GM12878 (cell line): Measurements from ENCODE around the gene YARS2. TPM values are rescaled to one million over a fixed set of nuclear protein-coding genes. Genes with fewer than 3 reads are reported as not detected.

Experiments used
- ATAC-seq: fragments of 200-7000 bp; cut with Tn5 transposase; 3 replicates; pipeline ENCODE4 v1.9.1; 2020; ENCODE audit warnings: mild to moderate bottlenecking, moderate library complexity
- BruUV-seq: library from RNA; stranded (reverse); fragments of 400-500 nt; replicated peaks from 2 replicates; lab custom pipeline; 2021; lab: Mats Ljungman, UMichigan
- CTCF ChIA-PET: fragments of 300-600 bp; sonication (Branson Sonifier 250); formaldehyde crosslinking; extraction: SDS; loops from one replicate; lab custom pipeline; 2021; ENCODE audit warnings: inconsistent platforms; lab: Yijun Ruan, JAX
- POLR2A ChIA-PET: fragments of 350-600 bp; formaldehyde crosslinking; extraction: SDS; loops from one replicate; lab custom pipeline; 2021; ENCODE audit warnings: inconsistent platforms; lab: Charles Lee
- RAD21 ChIA-PET: fragments of 300-600 bp; sonication (Branson Sonifier 250); formaldehyde crosslinking; loops from one replicate; lab custom pipeline; 2023; ENCODE audit warnings: antibody characterized with exemption; ENCODE audit not compliant: unreplicated experiment; lab: Charles Lee
- SMC1A ChIA-PET: fragments of 300-600 bp; sonication (Branson Sonifier 250); formaldehyde crosslinking; loops from one replicate; lab custom pipeline; 2023; ENCODE audit not compliant: unreplicated experiment, uncharacterized antibody; lab: Charles Lee
- DNase-seq: peaks from one replicate; pipeline ENCODE4 v3.0.0-alpha.2; 2011; ENCODE audit warnings: low read depth, low spot score
- FAIRE-seq: peaks from 3 replicates; lab custom pipeline; 2011; peaks lifted over from hg19 to GRCh38; lab: Jason Lieb, UNC
- H2AFZ ChIP-seq: 2 replicates; pipeline ENCODE4 v1.6.0; 2011; ENCODE audit warnings: low read depth, low read length, control low read depth; ENCODE audit not compliant: control insufficient read depth
- H3K27ac ChIP-seq: 2 replicates; pipeline ENCODE4 v1.5.1; 2011; ENCODE audit warnings: control low read depth; ENCODE audit not compliant: control insufficient read depth, insufficient read depth
- H3K27me3 ChIP-seq, 2 experiments: replicated peaks in 1 of 2; 2 replicates each; pipeline versions ENCODE4 v1.6.0 to v1.6.1; 2011; ENCODE audit warnings: low read length in 1 of 2; ENCODE audit not compliant: control insufficient read depth in 2 of 2, insufficient read depth in 2 of 2
- H3K36me3 ChIP-seq, 2 experiments: 2 replicates each; pipeline ENCODE4 v1.5.1; 2011; ENCODE audit warnings: low read length in 1 of 2; ENCODE audit not compliant: control insufficient read depth in 2 of 2, insufficient read depth in 2 of 2
- H3K4me1 ChIP-seq: 2 replicates; pipeline ENCODE4 v1.6.1; 2011; ENCODE audit warnings: mild to moderate bottlenecking, low read length, moderate library complexity, mixed read lengths; ENCODE audit not compliant: control insufficient read depth, insufficient read depth
- H3K4me2 ChIP-seq: 2 replicates; pipeline ENCODE4 v1.6.0; 2011; ENCODE audit warnings: control low read depth; ENCODE audit not compliant: control insufficient read depth, insufficient read depth
- H3K4me3 ChIP-seq: fragments of 200-600 bp; sonication (generic); 2 replicates; pipeline ENCODE4 v1.5.1; 2016
- H3K79me2 ChIP-seq: 2 replicates; pipeline ENCODE4 v1.6.0; 2011; ENCODE audit warnings: low read length; ENCODE audit not compliant: control insufficient read depth, insufficient read depth
- H3K9ac ChIP-seq: 2 replicates; pipeline ENCODE4 v1.8.0; 2011; ENCODE audit warnings: low read length, control low read depth, mixed read lengths; ENCODE audit not compliant: control insufficient read depth, insufficient read depth
- H3K9me3 ChIP-seq: replicated peaks from 3 replicates; pipeline ENCODE4 v1.5.1; 2011; ENCODE audit warnings: mild to moderate bottlenecking, low read length; ENCODE audit not compliant: control insufficient read depth, insufficient read depth
- H4K20me1 ChIP-seq: 2 replicates; pipeline ENCODE4 v1.6.0; 2011; ENCODE audit not compliant: control insufficient read depth, insufficient read depth
- ATF7 ChIP-seq: fragments of 450-650 bp; IDR thresholded peaks from 2 replicates; pipeline ENCODE4 v1.6.1; 2016; ENCODE audit warnings: low read depth, mild to moderate bottlenecking
- HDAC6 ChIP-seq: fragments of 200-600 bp; sonication (generic); IDR thresholded peaks from one replicate; pipeline ENCODE4 v1.8.0; 2017; ENCODE audit warnings: antibody characterized with exemption; ENCODE audit not compliant: unreplicated experiment
- IKZF2 ChIP-seq, 2 experiments: fragments of 450-650 bp; IDR thresholded peaks; 2 replicates each; pipeline ENCODE4 v1.6.1; 2017; ENCODE audit warnings: mild to moderate bottlenecking in 2 of 2, moderate library complexity in 2 of 2
- JUNB ChIP-seq: IDR thresholded peaks from 2 replicates; pipeline ENCODE4 v1.6.1; 2016; ENCODE audit warnings: antibody characterized with exemption, mild to moderate bottlenecking
- MXI1 ChIP-seq: fragments of 150-350 bp; IDR thresholded peaks from 2 replicates; pipeline ENCODE4 v1.6.1; 2011; ENCODE audit warnings: low read depth, mild to moderate bottlenecking, inconsistent platforms, low read length, improper control_type of control experiment
- RBBP5 ChIP-seq: fragments of 200-600 bp; sonication (generic); conservative IDR thresholded peaks from 2 replicates; pipeline ENCODE4 v1.6.1; 2016
- WGBS: methylation state at CpG from one replicate; pipeline ENCODE4 v1.1.6; 2016; ENCODE audit warnings: low lambda C conversion rate; ENCODE audit not compliant: insufficient replicate concordance, insufficient coverage; ENCODE audit errors: missing lambda C conversion rate; 5-methylcytosine and 5-hydroxymethylcytosine counted together
- in situ Hi-C: fragments of 300-500 bp; cut with MboI; formaldehyde crosslinking; loops from 9 replicates; pipeline ENCODE4 v1.14.3; 2018; ENCODE audit warnings: mixed read lengths
- intact Hi-C: fragments of 100-400 bp; cut with micrococcal nuclease; formaldehyde crosslinking; loops from one replicate; pipeline ENCODE4 v1.14.2; 2022; ENCODE audit not compliant: unreplicated experiment
- polyA plus RNA-seq, 11 experiments: library from polyadenylated mRNA; depleted of rRNA in 4 of 11; unstranded in 6 of 11; stranded (reverse) in 5 of 11; fragments of >200 nt; fragmentation: Nextera tagmentation in 4 of 11; fragmentation: Illumina TruSeq in 1 of 11; extraction: Ambion mirVana in 4 of 11; extraction: Trizol in 1 of 11; gene quantifications; 1 replicate in 1 of 11; 2 replicates in 10 of 11; pipeline versions ENCODE4 v1.2.1 to v1.2.3, GENCODE V29; 2011 to 2016; ENCODE audit warnings: inconsistent platforms in 2 of 11, missing spikeins in 2 of 11, low read depth in 1 of 11
- total RNA-seq, 4 experiments: library from RNA; depleted of rRNA in 3 of 4; stranded (reverse); fragments of >200 nt in 3 of 4; fragmentation: Illumina TruSeq in 1 of 4; extraction: Trizol in 1 of 4; gene quantifications; 2 replicates each; pipeline versions ENCODE4 v1.2.1 to v1.2.3, GENCODE V29; 2013 to 2021
- TF ChIP-seq, protein P1 (sequence below): IDR thresholded peaks from 2 replicates; pipeline ENCODE4 v1.6.1; 2011; ENCODE audit warnings: low read depth, mild to moderate bottlenecking, low read length, moderate library complexity, borderline replicate concordance; ENCODE audit errors: extremely low read depth

The YARS2 gene
- total and polyA plus RNA-seq, 10 of the 15 experiments (the other 5 are each of a cell fraction or from before 2014, with no cell fraction given), result 13.4 to 46.7 (median 29.6) TPM

DNA sequence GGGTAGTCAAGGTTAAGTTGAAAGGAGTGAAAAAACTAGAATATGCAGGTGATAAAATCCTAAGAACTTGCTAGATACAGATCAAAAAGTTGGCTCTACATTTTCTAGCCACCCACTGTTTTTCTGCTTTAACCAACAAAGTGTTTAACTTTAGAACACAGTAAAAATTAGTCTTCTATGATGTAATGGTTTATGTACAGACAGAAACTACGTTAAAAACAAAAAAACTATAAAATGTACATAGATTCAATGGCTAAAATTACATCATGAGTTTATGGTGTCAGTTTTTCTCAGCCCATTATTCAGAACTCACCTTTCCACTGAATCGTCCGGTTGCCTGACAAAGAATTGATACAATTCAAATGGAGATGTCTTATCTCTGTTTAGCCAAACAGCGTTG lies 2.1 kb downstream of the YARS2 start:
- H3K36me3 ChIP-seq, result peaks cover 1 to 4% of the 10 kb centered on the region in 2 experiments
- POLR2A ChIA-PET, result no interaction called here
- no TSS peak for BruUV-seq
- peaks cover 22% of the 10 kb centered on the region for H3K79me2 ChIP-seq
- SMC1A ChIA-PET, result interaction anchor here (0.7 to 3.2 kb wide), 6 partner anchors 73 to 303 kb away, joined by 3 to 67 read pairs (median 12); no protein-coding TSS in a partner anchor
- no peak for DNase-seq
- no peak overlapping the region for H2AFZ ChIP-seq
- no peaks in the 10 kb centered on the region for H3K27me3 ChIP-seq
- no peaks in the 10 kb centered on the region for H3K9me3 ChIP-seq
- no peak for ATAC-seq
- peak overlapping the region; percentile 93; the same call in 1 of the 2 replicates for H3K9ac ChIP-seq
- CTCF ChIA-PET, result interaction anchor here (1.1 to 5.0 kb wide), 7 partner anchors 8 to 1268 kb away, joined by 3 to 110 read pairs (median 26); partner anchors contain the start of gene ALG10
- H3K4me1 ChIP-seq, result no peaks in the 10 kb centered on the region
- intact Hi-C loops, result loop anchor here (2.0 to 10.0 kb wide), 2 partner anchors 389 to 1101 kb away; no protein-coding TSS in a partner anchor
- RAD21 ChIA-PET, result interaction anchor here (1.2 to 4.8 kb wide), 4 partner anchors 290 to 1268 kb away, joined by 3 to 82 read pairs (median 66); partner anchors contain the start of gene ALG10
- H4K20me1 ChIP-seq, result no peaks in the 10 kb centered on the region
- no peak for FAIRE-seq
- 98% methylated on average over 4 of the region's 4 CpGs for WGBS
- in situ Hi-C loops, result loop anchor here (5.0 to 25.0 kb wide), 4 partner anchors 296 to 1609 kb away; no protein-coding TSS in a partner anchor
- TF ChIP-seq ATF7, result peak; percentile 38; the same call in 1 of the 2 replicates
- TF ChIP-seq IKZF2 (IDR thresholded peaks at IDR 0.05), result no peak
- TF ChIP-seq HDAC6, result no peak
- TF ChIP-seq RBBP5, result no peak
- peak overlapping the region; percentile 92 for H3K4me2 ChIP-seq
- H3K4me3 ChIP-seq, result peak overlapping the region; percentile 77; the same call in 1 of the 2 replicates
- peak overlapping the region; percentile 89; the same call in 1 of the 2 replicates for H3K27ac ChIP-seq

GRCh38 chr12:32743264-32743663 lies 12.4 kb downstream of the YARS2 start:
- WGBS, result 50% methylated on average over 2 of the region's 2 CpGs
- RAD21 ChIA-PET, result interaction anchor here (1.3 kb wide), 1 partner anchor 12 kb away, joined by 4 read pairs; the partner anchor contains the start of gene YARS2
- SMC1A ChIA-PET, result interaction anchor here (1.1 to 1.4 kb wide), 2 partner anchors 12 to 24 kb away, joined by 3 to 4 read pairs; partner anchors contain the start of gene YARS2
- no peak for FAIRE-seq
- POLR2A ChIA-PET, result interaction anchor here (1.4 kb wide), 1 partner anchor 13 kb away, joined by 5 read pairs; the partner anchor contains the start of gene YARS2
- no peak overlapping the region for H3K27ac ChIP-seq
- H3K36me3 ChIP-seq, result peaks cover 0 to 36% of the 10 kb centered on the region in 2 experiments
- TF ChIP-seq JUNB (no peak), MXI1 (no peak)
- TF ChIP-seq, protein P1, sequence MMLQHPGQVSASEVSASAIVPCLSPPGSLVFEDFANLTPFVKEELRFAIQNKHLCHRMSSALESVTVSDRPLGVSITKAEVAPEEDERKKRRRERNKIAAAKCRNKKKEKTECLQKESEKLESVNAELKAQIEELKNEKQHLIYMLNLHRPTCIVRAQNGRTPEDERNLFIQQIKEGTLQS, result no peak
- TF ChIP-seq, all 136 proteins: peak for 0
- Histone ChIP-seq H3K4me3 (no peak overlapping the region), H3K4me1 (no peaks in the 10 kb centered on the region), H3K79me2 (no peaks in the 10 kb centered on the region), H3K27me3 (no peaks in the 10 kb centered on the region), H2AFZ (no peak overlapping the region), H3K9me3 (no peaks in the 10 kb centered on the region), H4K20me1 (no peaks in the 10 kb centered on the region), H3K4me2 (no peak overlapping the region), H3K9ac (no peak overlapping the region)
- BruUV-seq, result no TSS peak
- ATAC-seq (no peak), DNase-seq (no peak)
- CTCF ChIA-PET, result interaction anchor here (4.4 kb wide), 1 partner anchor 12 kb away, joined by 26 read pairs; the partner anchor contains the start of gene YARS2
- in situ Hi-C loops, result loop anchor here (5.0 kb wide), 1 partner anchor 51 kb away; no protein-coding TSS in a partner anchor
- intact Hi-C loops, result no loop called here
